HepG2 (cell line): ENCODE data around the gene ADPRM. TPM values are rescaled to one million over a fixed set of nuclear protein-coding genes. Genes with fewer than 3 reads are reported as not detected.

Source experiments
- AHR ChIP-seq: IDR thresholded peaks from 2 replicates; pipeline ENCODE4 v1.6.1; 2018; ENCODE audit warnings: missing genetic modification reagents, missing compliant biosample characterization
- BCLAF1 ChIP-seq: fragments of 450-650 bp; IDR thresholded peaks from 2 replicates; pipeline ENCODE4 v1.6.1; 2017; ENCODE audit warnings: mild to moderate bottlenecking
- CTCF ChIP-seq: sonication (generic); formaldehyde crosslinking; IDR thresholded peaks from 2 replicates; pipeline ENCODE4 v1.5.0; 2020; ENCODE audit warnings: mild to moderate bottlenecking, missing genetic modification reagents, moderate library complexity
- FOXA3 ChIP-seq: IDR thresholded peaks from 2 replicates; pipeline ENCODE4 v1.6.1; 2016; ENCODE audit warnings: missing genetic modification reagents, missing compliant biosample characterization
- GLI4 ChIP-seq: sonication (generic); formaldehyde crosslinking; IDR thresholded peaks from 2 replicates; pipeline ENCODE4 v1.5.1; 2020; ENCODE audit warnings: missing genetic modification reagents, mild to moderate bottlenecking, moderate library complexity, borderline replicate concordance
- HES4 ChIP-seq: sonication (generic); formaldehyde crosslinking; IDR thresholded peaks from 2 replicates; pipeline ENCODE4 v1.9.0; 2021; ENCODE audit warnings: mild to moderate bottlenecking, missing genetic modification reagents, borderline replicate concordance
- HMGA1 ChIP-seq: sonication (generic); formaldehyde crosslinking; conservative IDR thresholded peaks from 2 replicates; pipeline ENCODE4 v1.4.0; 2020; ENCODE audit warnings: missing genetic modification reagents
- KLF15 ChIP-seq: sonication (generic); formaldehyde crosslinking; IDR thresholded peaks from 2 replicates; pipeline ENCODE4 v1.8.1; 2023; ENCODE audit warnings: borderline replicate concordance, mild to moderate bottlenecking, inconsistent platforms, missing genetic modification reagents, mixed read lengths
- MEIS1 ChIP-seq: sonication (generic); formaldehyde crosslinking; IDR thresholded peaks from 2 replicates; pipeline ENCODE4 v1.9.0; 2021; ENCODE audit warnings: mild to moderate bottlenecking, missing genetic modification reagents, moderate library complexity, borderline replicate concordance
- NONO ChIP-seq, 2 experiments: fragments of 450-650 bp in 1 of 2; sonication (generic) in 1 of 2; formaldehyde crosslinking in 1 of 2; IDR thresholded peaks in 1 of 2; conservative IDR thresholded peaks in 1 of 2; 2 replicates each; pipeline versions ENCODE4 v1.6.1 to v1.8.0; 2017 to 2022; ENCODE audit warnings: mild to moderate bottlenecking in 1 of 2, missing genetic modification reagents in 1 of 2, moderate library complexity in 1 of 2
- RBM22 ChIP-seq: fragments of 200-400 bp; formaldehyde crosslinking; optimal IDR thresholded peaks from 2 replicates; pipeline ENCODE3; 2017; ENCODE audit warnings: mild to moderate bottlenecking, low read length, moderate library complexity
- SOX13 ChIP-seq, 3 experiments: fragments of 450-650 bp in 1 of 3; sonication (generic) in 1 of 3; formaldehyde crosslinking in 1 of 3; IDR thresholded peaks in 2 of 3; conservative IDR thresholded peaks in 1 of 3; 2 replicates each; pipeline versions ENCODE4 v1.5.0 to v1.6.1; 2016 to 2020; ENCODE audit warnings: antibody characterized with exemption in 1 of 3, mild to moderate bottlenecking in 1 of 3, missing compliant biosample characterization in 1 of 3, missing genetic modification reagents in 1 of 3, moderate library complexity in 1 of 3
- STAT6 ChIP-seq: sonication (generic); formaldehyde crosslinking; IDR thresholded peaks from 2 replicates; pipeline ENCODE4 v1.4.0; 2020; ENCODE audit warnings: missing genetic modification reagents, mild to moderate bottlenecking, borderline replicate concordance
- ZNF296 ChIP-seq: sonication (generic); formaldehyde crosslinking; conservative IDR thresholded peaks from 2 replicates; pipeline ENCODE4 v1.5.0; 2020; ENCODE audit warnings: mild to moderate bottlenecking, missing genetic modification reagents
- ZNF3 ChIP-seq: IDR thresholded peaks from 2 replicates; pipeline ENCODE4 v1.7.0; 2017; ENCODE audit warnings: inconsistent platforms
- ZNF343 ChIP-seq: sonication (generic); formaldehyde crosslinking; IDR thresholded peaks from 2 replicates; pipeline ENCODE4 v1.4.0; 2020; ENCODE audit warnings: mild to moderate bottlenecking, missing genetic modification reagents
- ZNF414 ChIP-seq: sonication (generic); formaldehyde crosslinking; IDR thresholded peaks from 2 replicates; pipeline ENCODE4 v1.5.0; 2020; ENCODE audit warnings: missing genetic modification reagents
- ZNF513 ChIP-seq: sonication (generic); formaldehyde crosslinking; conservative IDR thresholded peaks from 2 replicates; pipeline ENCODE4 v1.5.0; 2020; ENCODE audit warnings: missing genetic modification reagents
- ZNF614 ChIP-seq: IDR thresholded peaks from 2 replicates; pipeline ENCODE4 v1.6.1; 2018; ENCODE audit warnings: missing biosample characterization, missing genetic modification reagents, inconsistent platforms, borderline replicate concordance
- ZNF841 ChIP-seq: sonication (generic); formaldehyde crosslinking; IDR thresholded peaks from 2 replicates; pipeline ENCODE4 v1.8.1; 2023; ENCODE audit warnings: missing genetic modification reagents, borderline replicate concordance
- polyA plus RNA-seq, 8 experiments: library from polyadenylated mRNA; depleted of rRNA in 3 of 8; stranded (reverse) in 7 of 8; unstranded in 1 of 8; fragments of >200 nt; fragmentation: Illumina TruSeq in 4 of 8; extraction: Trizol in 4 of 8; gene quantifications; 2 replicates each; pipeline versions ENCODE4 v1.2.1 to v1.2.3, GENCODE V29; 2011 to 2016; ENCODE audit warnings: low read depth in 4 of 8, missing spikeins in 1 of 8, mixed read lengths in 1 of 8; ENCODE audit not compliant: insufficient read depth in 1 of 8
- total RNA-seq, 5 experiments: library from RNA; depleted of rRNA; stranded (reverse); fragments of >200 nt; fragmentation: Illumina TruSeq; extraction: Trizol; gene quantifications; 2 replicates each; pipeline ENCODE4 v1.2.3, GENCODE V29; 2016; ENCODE audit warnings: low read depth in 1 of 5

The ADPRM gene
- total and polyA plus RNA-seq, 2 of the 13 experiments (the other 11 are each of a cell fraction or from before 2014, with no cell fraction given): 5.6 to 10.8 TPM

- TF ChIP-seq STAT6 (CRISPR knock-in tag) (no peak), FOXA3 (CRISPR knock-in tag) (peak; percentile 48; the same call in 1 of the 2 replicates), SOX13 (IDR thresholded peaks at IDR 0.05) (peak; percentile 67; the same call in 1 of the 2 replicates), SOX13 (CRISPR knock-in tag; conservative IDR thresholded peaks at IDR 0.05 in 1 of 2, IDR thresholded peaks at IDR 0.05 in 1 of 2) (peak in 1 of 2 experiments; percentile 92; a peak in 2 of 4 replicates), ZNF296 (CRISPR knock-in tag) (no peak), AHR (CRISPR knock-in tag) (no peak), CTCF (CRISPR knock-in tag) (peak; percentile 22; the same call in 1 of the 2 replicates), KLF15 (CRISPR knock-in tag) (no peak), ZNF343 (CRISPR knock-in tag) (no peak), BCLAF1 (no peak), MEIS1 (CRISPR knock-in tag) (no peak), HMGA1 (CRISPR knock-in tag) (no peak), HES4 (CRISPR knock-in tag) (no peak), ZNF3 (CRISPR knock-in tag) (no peak), RBM22 (no peak), ZNF513 (CRISPR knock-in tag) (no peak), ZNF841 (CRISPR knock-in tag) (no peak), GLI4 (CRISPR knock-in tag) (no peak), ZNF614 (CRISPR knock-in tag) (no peak), NONO (IDR thresholded peaks at IDR 0.05) (no peak), NONO (CRISPR knock-in tag; conservative IDR thresholded peaks at IDR 0.05) (no peak), ZNF414 (CRISPR knock-in tag) (no peak)
Observed at GRCh38 chr17:10751563-10751962, 54.2 kb downstream of the ADPRM start (continued).
